GM21367 (cell line): Measurements from ENCODE around the gene KAT7.

Source experiments
- ATAC-seq: cut with Tn5 transposase; IDR thresholded peaks from one replicate; pipeline ENCODE4 v1.9.1; 2021; ENCODE audit not compliant: unreplicated experiment

KAT7 gene

GRCh38 chr17:49760296-49760695 lies 28.2 kb upstream of the KAT7 start:
- no peak for ATAC-seq

GRCh38 chr17:49760932-49761558 lies 27.4 kb upstream of the KAT7 start:
- ATAC-seq: no peak

GRCh38 chr17:49762151-49762941 lies 26.1 kb upstream of the KAT7 start:
- no peak for ATAC-seq

- ATAC-seq: peak; percentile 90
Observed at GRCh38 chr17:49763735-49764558, 24.5 kb upstream of the KAT7 start, which contains the start of gene FAM117A. Gene FAM117A (minus strand): TSS chr17:49764131. CDS start chr17:49764087, 44 bp downstream.

GRCh38 chr17:49764559-49765180 lies 23.8 kb upstream of the KAT7 start:
- ATAC-seq: no peak

- no peak for ATAC-seq
Observed at GRCh38 chr17:49766918-49767530, 21.5 kb upstream of the KAT7 start.

GRCh38 chr17:49775546-49776260 lies 12.8 kb upstream of the KAT7 start:
- ATAC-seq: no peak

GRCh38 chr17:49776551-49777300 lies 11.8 kb upstream of the KAT7 start:
- ATAC-seq: no peak

GRCh38 chr17:49777563-49777962 lies 10.9 kb upstream of the KAT7 start:
- ATAC-seq: no peak

- no peak for ATAC-seq
Observed at GRCh38 chr17:49779156-49779738, 9.2 kb upstream of the KAT7 start.

- no peak for ATAC-seq
Observed at GRCh38 chr17:49779739-49780231, 8.7 kb upstream of the KAT7 start.

- no peak for ATAC-seq
Observed at GRCh38 chr17:49783071-49783715, 5.3 kb upstream of the KAT7 start.

- no peak for ATAC-seq
Observed at GRCh38 chr17:49783791-49784190, 4.7 kb upstream of the KAT7 start.

GRCh38 chr17:49784636-49785035 lies 3.8 kb upstream of the KAT7 start:
- ATAC-seq: no peak

- ATAC-seq: no peak
Observed at GRCh38 chr17:49787884-49788477, 500 bp upstream of the KAT7 start.

GRCh38 chr17:49789243-49789578 lies 730 bp downstream of the KAT7 start:
- ATAC-seq: peak; percentile 85

- ATAC-seq: no peak
Observed at GRCh38 chr17:49793309-49793708, 4.8 kb downstream of the KAT7 start.

GRCh38 chr17:49795372-49795771 lies 6.9 kb downstream of the KAT7 start:
- no peak for ATAC-seq
